Activated naive CD4-positive, alpha-beta T cell (primary cell): ENCODE results near the gene TEX30.
A peak's percentile ranks its signal among the peaks of the same experiment; 100 is the strongest.
"Not testable (repeated sequence)": the region's sequence is repeated elsewhere in the genome, so short reads cannot be mapped to it uniquely, and the experiment has no call there.

Source experiments
- DNase-seq, 4 experiments: peaks; one replicate each; lab custom pipeline; 2025; lab: John Stamatoyannopoulos, UW

Gene TEX30

GRCh38 chr13:102773441-102774213, at the start of gene TEX30:
Gene TEX30 (minus strand): TSS chr13:102773786. CDS start chr13:102770026, 3,760 bp downstream.
- peak; percentile 50 to 87 (median 65) for DNase-seq

GRCh38 chr13:102817907-102818306, 44.3 kb upstream of the TEX30 start:
- DNase-seq, result no peak

- no peak for DNase-seq
Observed at GRCh38 chr13:102817241-102817640, 43.7 kb upstream of the TEX30 start.

GRCh38 chr13:102816708-102817107, 43.1 kb upstream of the TEX30 start:
- no peak for DNase-seq

- DNase-seq, result no peak
Observed at GRCh38 chr13:102815788-102816187, 42.2 kb upstream of the TEX30 start.

- no peak for DNase-seq
Observed at GRCh38 chr13:102814793-102815192, 41.2 kb upstream of the TEX30 start.

GRCh38 chr13:102814025-102814607, 40.5 kb upstream of the TEX30 start:
- DNase-seq, result no peak

GRCh38 chr13:102812611-102813287, 39.2 kb upstream of the TEX30 start:
- no peak for DNase-seq

- no peak for DNase-seq
Observed at GRCh38 chr13:102807699-102808098, 34.1 kb upstream of the TEX30 start.

GRCh38 chr13:102805680-102806079, 32.1 kb upstream of the TEX30 start:
- no peak for DNase-seq

- DNase-seq, result peak; percentile 38 to 69 (median 58)
Observed at GRCh38 chr13:102800145-102801041, 26.8 kb upstream of the TEX30 start.

GRCh38 chr13:102799426-102800144, 26.0 kb upstream of the TEX30 start:
- DNase-seq, result peak in 1 of 4 experiments; percentile 3

- DNase-seq, result peak in 3 of 4 experiments; percentile 4 to 35 (median 12)
Observed at GRCh38 chr13:102798581-102799425, 25.2 kb upstream of the TEX30 start, which contains the start of the genes BIVM and POGLUT2. Gene BIVM (plus strand): TSS chr13:102799119. CDS start chr13:102807268, 8,149 bp downstream. Gene POGLUT2 (minus strand): TSS chr13:102798976. CDS start chr13:102798670, 306 bp downstream.

GRCh38 chr13:102793611-102794355, 20.2 kb upstream of the TEX30 start:
- no peak for DNase-seq

- no peak for DNase-seq
Observed at GRCh38 chr13:102792396-102792795, 18.8 kb upstream of the TEX30 start.

GRCh38 chr13:102788683-102789082, 15.1 kb upstream of the TEX30 start:
- no peak for DNase-seq

- no peak for DNase-seq
Observed at GRCh38 chr13:102784483-102784882, 10.9 kb upstream of the TEX30 start.

- no peak for DNase-seq
Observed at GRCh38 chr13:102781591-102781990, 8.0 kb upstream of the TEX30 start.

GRCh38 chr13:102780656-102781055, 7.1 kb upstream of the TEX30 start:
- DNase-seq, result not testable (repeated sequence)
